Activated CD4-positive, alpha-beta T cell treated with anti-CD3 and anti-CD28 coated beads, Interleukin-2, amount 50 U/mL, for 48 hours (primary cell): ENCODE data around the gene IL21R.
"Not testable (repeated sequence)": the region's sequence is repeated elsewhere in the genome, so short reads cannot be mapped to it uniquely, and the experiment has no call there.

Experiments used
- DNase-seq, 2 experiments: peaks; one replicate each; pipeline ENCODE4 v3.0.0-alpha.2; 2020

The IL21R gene

GRCh38 chr16:27402964-27403600 is 1.1 kb downstream of the IL21R start:
- peak; percentile 59 to 68 for DNase-seq

DNA sequence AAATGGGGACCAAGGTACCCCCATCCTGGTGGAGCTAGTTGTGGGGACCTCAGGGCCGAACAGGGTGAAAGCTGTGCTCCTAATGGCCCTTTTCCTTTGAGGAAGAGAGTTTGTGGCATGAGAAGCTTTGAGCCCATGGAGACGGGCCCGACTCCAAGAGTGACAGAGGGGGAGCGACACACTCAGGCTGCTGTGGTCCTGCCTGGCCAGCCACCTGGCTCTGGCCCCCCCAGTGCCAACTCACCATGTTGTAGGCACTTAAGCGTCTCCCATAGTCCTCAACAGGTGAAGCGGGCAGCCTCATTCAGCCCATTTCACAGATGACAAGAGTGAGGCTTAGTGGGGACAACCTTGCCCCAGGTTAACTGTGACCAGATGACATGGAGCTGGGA is 1.6 kb downstream of the IL21R start:
- peak in 1 of 2 experiments; percentile 34 for DNase-seq

DNA sequence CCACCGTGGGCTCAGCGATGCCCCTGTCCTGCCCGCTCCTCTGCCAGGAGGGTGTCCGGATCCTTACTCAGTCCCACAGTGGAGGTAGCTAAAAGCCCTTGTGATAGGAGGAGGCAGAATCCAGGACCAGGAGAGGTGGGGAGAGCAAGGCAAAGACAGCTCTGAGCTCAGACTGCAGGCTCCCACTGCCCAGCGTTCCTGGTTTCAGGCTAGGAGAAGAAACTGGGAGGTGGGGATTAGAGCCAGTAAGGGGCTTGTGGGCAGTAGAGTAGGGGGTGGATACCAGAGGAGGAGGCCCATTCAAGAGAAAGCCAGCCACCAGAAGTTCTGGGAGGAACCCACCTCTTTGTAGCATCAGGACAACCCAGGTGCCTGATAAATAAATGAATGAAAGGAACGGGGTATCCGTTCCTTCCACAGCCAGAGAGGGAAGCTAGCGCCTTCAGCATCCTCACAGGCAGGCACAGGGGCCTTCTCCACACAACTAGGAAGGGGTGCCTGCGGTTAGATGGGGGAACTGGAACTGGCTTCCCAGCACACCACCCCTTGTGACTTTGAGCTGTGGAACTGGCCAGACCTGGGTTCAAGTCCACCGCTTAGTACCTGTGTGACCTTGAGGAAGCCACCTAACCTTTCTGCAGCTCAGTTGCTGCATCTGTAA is 2.3 kb downstream of the IL21R start:
- peak; percentile 49 to 62 for DNase-seq

GRCh38 chr16:27405546-27406451 is 3.8 kb downstream of the IL21R start:
- peak; percentile 89 to 91 for DNase-seq

- DNase-seq, result peak; percentile 46 to 57
These were observed 4.6 kb downstream of the IL21R start for GRCh38 chr16:27406511-27407128.

- DNase-seq, result no peak
These were observed 5.2 kb downstream of the IL21R start for GRCh38 chr16:27407133-27407532.

DNA sequence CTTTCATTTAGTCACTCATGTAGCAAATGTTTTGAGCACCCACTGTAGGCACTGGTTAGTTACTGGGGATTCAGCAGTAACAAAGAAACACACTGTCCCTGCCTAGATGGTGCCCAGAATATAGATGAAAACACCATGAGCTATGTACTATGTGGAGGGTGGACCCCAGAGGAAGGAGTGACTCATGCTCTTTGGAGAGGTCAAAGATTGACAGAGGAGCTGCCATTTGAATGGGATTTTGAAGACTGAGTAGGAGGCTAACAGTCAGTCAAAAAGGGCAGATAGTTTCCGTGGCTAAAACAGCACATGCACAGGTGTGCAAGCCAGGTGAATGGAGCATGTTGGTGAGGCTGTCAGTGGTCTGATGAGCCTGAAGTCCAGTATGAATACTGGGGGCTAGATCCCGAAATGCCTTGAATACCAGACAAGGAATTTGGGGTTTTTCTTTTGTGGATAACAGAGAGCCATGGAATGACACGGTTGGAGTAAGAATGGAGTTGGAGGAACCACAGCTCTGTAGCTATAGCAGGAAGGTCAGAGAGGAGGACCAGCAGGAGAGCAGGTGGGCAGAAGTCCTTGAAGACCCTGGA is 6.1 kb downstream of the IL21R start:
- DNase-seq, result peak; percentile 38 to 60

- DNase-seq, result peak; percentile 38 to 51
These were observed 6.6 kb downstream of the IL21R start for GRCh38 chr16:27408602-27409031.

DNA sequence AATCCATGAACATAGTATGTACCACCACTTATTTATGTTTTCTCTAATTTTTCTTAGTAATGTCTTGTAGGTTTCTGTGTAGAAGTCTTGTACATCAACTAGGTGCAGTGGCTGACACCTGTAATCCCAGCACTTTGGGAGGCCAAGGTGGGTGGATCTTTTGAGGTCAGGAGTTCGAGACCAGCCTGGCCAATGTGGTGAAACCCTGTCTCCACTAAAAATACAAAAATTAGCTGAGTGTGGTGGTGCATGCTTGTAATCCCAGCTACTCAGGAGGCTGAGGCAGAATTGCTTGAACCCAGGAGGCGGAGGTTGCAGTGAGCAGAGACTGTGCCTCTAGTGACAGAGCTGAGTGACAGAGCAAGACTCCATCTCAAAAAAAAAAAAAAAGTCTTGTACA is 8.0 kb downstream of the IL21R start:
- DNase-seq, result not testable (repeated sequence)

DNA sequence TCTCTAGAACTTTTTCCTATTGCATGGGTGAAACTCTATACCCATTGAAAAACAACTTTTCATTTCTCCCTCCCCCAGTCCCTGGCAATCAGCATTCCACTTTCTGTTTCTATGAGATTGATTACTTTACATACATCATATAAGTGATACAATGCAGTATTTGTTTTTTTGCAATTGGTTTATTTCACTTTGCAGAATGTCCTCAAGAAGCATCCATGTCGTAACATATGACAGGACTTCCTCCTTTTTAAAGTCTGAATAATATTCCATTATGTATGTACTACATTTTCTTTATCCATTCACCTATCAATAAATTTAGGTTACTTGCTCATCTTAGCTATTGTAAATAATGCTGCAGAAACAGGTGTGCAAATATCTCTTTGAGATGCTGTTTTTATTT is 8.8 kb downstream of the IL21R start:
- DNase-seq, result no peak

DNA sequence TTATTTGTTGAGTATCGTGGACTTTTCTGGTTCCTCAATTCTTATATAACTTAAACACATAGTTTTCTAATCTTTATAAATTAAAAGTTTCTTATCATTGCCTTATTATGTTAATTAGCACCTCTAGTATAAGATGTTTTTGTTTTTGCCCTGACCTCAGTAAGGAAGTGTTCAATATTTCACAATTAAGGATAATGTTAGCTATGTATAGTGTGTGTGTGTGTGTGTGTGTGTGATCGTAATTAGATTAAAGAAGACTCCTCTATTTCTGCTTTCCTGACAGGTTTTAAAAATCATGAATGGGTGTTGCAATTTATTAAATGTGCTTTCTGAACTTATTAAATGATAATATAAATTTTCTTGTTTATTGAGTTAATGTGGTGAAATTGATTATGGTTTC is 12.0 kb downstream of the IL21R start:
- no peak for DNase-seq

DNA sequence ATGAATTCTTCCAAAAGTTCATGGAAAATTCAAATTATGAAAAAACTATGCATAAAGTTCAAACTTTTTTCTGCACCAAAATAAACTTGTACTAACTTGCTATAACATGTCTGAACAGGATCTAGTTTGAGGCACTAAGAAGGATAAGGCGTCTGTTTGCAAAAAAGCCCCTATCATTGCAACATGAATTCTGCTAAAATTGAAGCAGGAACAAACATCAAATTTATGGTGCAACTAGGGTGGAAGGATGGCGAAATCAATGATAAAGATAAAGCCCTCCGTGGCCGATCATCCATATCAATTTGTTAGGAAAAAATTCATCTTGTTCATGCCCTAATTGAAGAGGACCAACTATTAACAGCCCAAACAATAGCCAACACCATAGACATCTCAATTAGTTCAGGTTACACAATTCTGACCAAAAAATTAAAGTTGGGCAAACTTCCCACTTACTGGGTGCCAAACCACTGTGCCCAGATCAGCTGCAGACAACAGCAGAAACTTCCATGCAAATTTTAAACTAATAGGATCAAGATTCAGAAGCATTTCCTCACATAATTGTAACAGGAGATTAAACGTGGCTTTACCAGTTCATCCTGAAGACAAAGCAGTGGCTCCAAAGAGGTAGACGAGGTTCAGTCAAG is 12.9 kb downstream of the IL21R start:
- no peak for DNase-seq

GRCh38 chr16:27417047-27417671 is 15.2 kb downstream of the IL21R start:
- DNase-seq, result peak in 1 of 2 experiments; percentile 40

- no peak for DNase-seq
These were observed 20.2 kb downstream of the IL21R start for GRCh38 chr16:27421961-27422740.

DNA sequence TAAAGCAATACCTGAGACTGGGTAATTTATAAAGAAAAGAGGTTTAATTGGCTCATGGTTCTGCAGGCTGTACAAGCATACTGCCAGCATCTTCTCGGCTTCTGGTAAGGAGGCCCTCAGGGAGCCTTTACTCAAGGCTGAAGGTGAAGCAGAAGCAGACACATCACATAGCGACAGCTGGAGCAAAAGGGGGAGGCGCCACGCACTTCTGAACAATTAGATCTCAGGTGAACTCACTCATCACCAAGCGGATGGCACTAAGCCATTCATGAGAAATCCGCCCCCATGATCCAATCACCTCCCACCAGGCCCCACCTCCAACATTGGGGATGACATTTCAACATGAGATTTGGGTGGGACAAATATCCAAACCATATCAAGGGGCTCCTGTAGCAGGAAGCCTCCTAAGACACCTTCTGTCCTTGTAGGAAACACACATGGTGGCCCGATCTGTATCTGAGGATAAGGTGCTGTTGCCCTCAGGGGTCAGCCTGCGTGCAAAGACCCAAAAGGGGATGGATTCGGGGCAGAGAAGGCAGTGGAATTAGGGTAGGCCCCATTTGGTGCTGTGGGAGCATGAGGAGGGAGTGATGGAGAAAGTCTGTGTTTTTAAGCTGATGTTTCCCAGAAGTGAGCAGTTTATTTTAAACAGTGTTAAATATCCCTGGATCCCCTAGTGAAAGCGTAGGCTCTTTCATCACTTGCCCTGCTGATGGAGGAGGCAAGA is 23.0 kb downstream of the IL21R start:
- peak in 1 of 2 experiments; percentile 3 for DNase-seq

DNA sequence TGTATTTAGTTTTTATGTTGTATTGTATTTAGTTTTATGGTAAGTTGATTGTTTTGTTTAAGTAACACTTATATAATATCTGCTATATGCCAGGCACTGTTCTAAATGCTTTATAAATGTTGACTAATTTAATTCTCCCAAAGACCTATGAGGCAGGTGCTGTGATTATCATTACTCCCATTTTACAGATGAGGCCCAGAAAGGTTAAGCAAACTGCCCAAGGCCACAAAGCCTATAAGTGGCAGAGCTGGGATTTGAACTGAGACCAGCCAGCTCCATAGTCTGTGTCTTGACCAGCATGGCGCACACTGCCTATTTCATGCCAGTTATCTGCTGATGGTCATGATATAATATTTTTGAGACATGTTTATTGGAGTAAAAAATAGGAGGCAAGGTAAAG is 24.0 kb downstream of the IL21R start:
- DNase-seq, result no peak

DNA sequence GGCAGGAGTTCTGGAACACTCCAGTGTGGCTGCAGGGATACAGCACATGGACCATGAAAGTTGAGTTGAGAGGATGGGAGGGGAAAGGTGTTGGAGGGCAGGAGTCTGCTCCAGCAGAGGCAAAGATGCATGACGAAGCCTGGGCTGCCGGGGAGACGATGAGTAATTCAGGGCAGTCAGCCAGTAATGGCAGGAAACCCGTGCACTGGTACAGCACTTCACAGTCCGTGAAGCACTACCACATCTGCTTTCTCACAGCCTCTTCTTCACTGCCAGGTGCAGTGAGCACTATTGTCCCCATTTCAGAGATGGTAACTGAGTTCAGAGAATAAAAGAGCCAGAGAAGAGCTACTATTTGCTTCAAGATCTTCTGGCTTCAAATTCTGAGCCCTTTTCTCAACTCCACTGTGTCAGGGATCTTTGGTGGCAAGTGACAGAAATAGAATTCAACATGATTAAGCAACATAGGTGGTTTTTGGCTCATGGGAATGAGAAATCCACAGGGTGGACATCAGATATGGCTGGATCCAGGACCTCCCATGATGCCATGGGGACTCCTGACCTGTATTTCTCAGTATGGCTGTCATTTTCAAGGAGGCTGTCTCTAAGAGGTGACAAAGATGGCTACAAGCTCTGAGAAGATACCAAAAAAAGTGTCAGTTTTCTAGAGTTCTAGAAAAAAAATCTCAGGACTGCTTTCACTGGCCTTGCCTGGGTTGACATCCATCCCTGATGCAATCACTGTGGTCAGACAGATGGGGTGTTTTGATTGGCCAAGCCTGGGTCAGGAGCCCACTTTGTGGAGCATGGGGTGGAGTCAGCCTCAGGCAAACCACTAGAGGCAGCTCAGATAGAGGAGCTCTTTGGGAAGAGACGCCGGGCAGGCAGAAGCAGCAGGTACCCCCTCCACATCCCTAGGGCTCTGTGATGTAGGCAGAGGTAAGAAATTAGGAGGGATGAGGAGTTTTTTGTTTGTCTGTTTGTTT is 24.7 kb downstream of the IL21R start:
- peak; percentile 76 to 83 for DNase-seq

DNA sequence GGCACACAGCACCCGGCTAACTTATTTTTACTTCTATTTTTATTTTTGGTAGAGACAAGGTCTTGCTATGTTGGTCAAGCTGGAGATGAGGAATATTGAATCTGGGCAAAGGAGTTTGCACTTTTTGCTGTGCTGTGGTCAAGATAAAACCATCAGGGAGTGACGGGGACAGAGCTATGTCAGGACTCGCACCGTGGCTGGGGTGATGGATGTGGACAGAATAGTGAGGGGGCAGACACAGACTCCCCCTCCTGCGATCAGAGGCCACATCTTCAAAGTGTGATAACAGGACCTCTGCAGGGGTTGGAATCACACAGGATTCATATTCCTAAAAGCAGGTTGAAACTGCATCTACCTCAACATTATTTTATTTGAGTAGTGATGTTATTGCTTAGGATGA is 25.6 kb downstream of the IL21R start:
- peak in 1 of 2 experiments; percentile 2 for DNase-seq
